ENCODE measurements around the gene TMEM176A. TPM values are rescaled to one million over a fixed set of nuclear protein-coding genes. Genes with fewer than 3 reads are reported as not detected.

Gene TMEM176A
- total RNA-seq, 1 experiment from 2014 or later: not detected

GRCh38 chr7:150823484-150824126 is 23.0 kb downstream of the TMEM176A start:
- intact Hi-C loops (cut with micrococcal nuclease): no loop called here
- Histone ChIP-seq H3K4me1 (ENCODE audit: control insufficient read depth in 1 of 2, insufficient read depth in 2 of 2, low read length in 2 of 2) (no peaks in the 10 kb centered on the region), H3K27me3 (ENCODE audit: insufficient read depth, low read length) (no peaks in the 10 kb centered on the region; the same call in 1 of the 2 replicates), H3K36me3 (ENCODE audit: control insufficient read depth in 1 of 2, insufficient read depth in 2 of 2, low read length in 2 of 2) (no peaks in the 10 kb centered on the region), H3K79me2 (ENCODE audit: insufficient read depth, low read length) (no peaks in the 10 kb centered on the region), H3K9ac (ENCODE audit: low read length) (no peak overlapping the region), H3K4me2 (ENCODE audit: low read length) (no peak overlapping the region), H2AFZ (ENCODE audit: low read depth, low read length, poor library complexity, severe bottlenecking) (no peak overlapping the region), H4K20me1 (ENCODE audit: insufficient read depth) (no peaks in the 10 kb centered on the region), H3K4me3 (replicated peaks in 1 of 2; ENCODE audit: low read depth in 1 of 2, low read length in 2 of 2) (no peak overlapping the region), H3K9me3 (ENCODE audit: control insufficient read depth in 1 of 2, insufficient read depth in 1 of 2, low read depth in 1 of 2, low read length in 2 of 2) (no peaks in the 10 kb centered on the region), H3K9me2 (ENCODE audit: insufficient read depth) (no peaks in the 10 kb centered on the region), H3K27ac (ENCODE audit: low read depth, low read length) (no peak overlapping the region)
- ChIA-PET RAD21 (ENCODE audit: low non-redundant PET in 1 of 2, low total read pairs in 2 of 2, uncharacterized antibody in 2 of 2, unreplicated experiment in 2 of 2) (no interaction called here), POLR2A (no interaction called here), CTCF (no interaction called here)
- no TSS peak for BruUV-seq (replicated peaks)
- no peak for TF ChIP-seq ATF3 (IDR thresholded peaks at IDR 0.05)
- TF ChIP-seq SRF (IDR thresholded peaks at IDR 0.05; ENCODE audit: low read depth): no peak
- no peak for TF ChIP-seq EZH2phosphoT487 (IDR thresholded peaks at IDR 0.05; ENCODE audit: borderline replicate concordance)
- no peak for TF ChIP-seq TCF7L2 (IDR thresholded peaks at IDR 0.05; ENCODE audit: borderline replicate concordance, extremely low read depth, insufficient read depth, insufficient read length)
- TF ChIP-seq REST (IDR thresholded peaks at IDR 0.05; ENCODE audit: low read depth): no peak
- no peak for TF ChIP-seq EGR1 (IDR thresholded peaks at IDR 0.05; ENCODE audit: low read depth)
- TF ChIP-seq EZH2 (IDR thresholded peaks at IDR 0.05): no peak
- no peak for TF ChIP-seq POLR2A (IDR thresholded peaks at IDR 0.05; ENCODE audit: borderline replicate concordance, extremely low read depth, insufficient read depth, insufficient read length)
- TF ChIP-seq CBX3 (IDR thresholded peaks at IDR 0.05; ENCODE audit: low read depth): no peak
- DNase-seq (ENCODE audit: low read depth, low spot score) (no peak), ATAC-seq (no peak)
